NT2/D1 (cell line): ENCODE measurements around the gene TMEM43.
"Not testable (repeated sequence)": the region's sequence is repeated elsewhere in the genome, so short reads cannot be mapped to it uniquely, and the experiment has no call there.

Source experiments
- DNase-seq: peaks from one replicate; pipeline ENCODE4 v3.0.0-alpha.2; 2011; ENCODE audit warnings: low read depth, low spot score
- H3K27me3 ChIP-seq: 2 replicates; pipeline ENCODE4 v1.6.0; 2011; ENCODE audit warnings: mild to moderate bottlenecking; ENCODE audit not compliant: insufficient read length, insufficient read depth
- H3K36me3 ChIP-seq: 2 replicates; pipeline ENCODE4 v1.6.1; 2011; ENCODE audit warnings: mild to moderate bottlenecking, low read length, mixed read lengths; ENCODE audit not compliant: insufficient read depth, insufficient read length
- H3K4me1 ChIP-seq: 2 replicates; pipeline ENCODE4 v1.5.1; 2011; ENCODE audit not compliant: insufficient read depth, insufficient read length
- H3K4me3 ChIP-seq: 2 replicates; pipeline ENCODE4 v1.5.1; 2011; ENCODE audit warnings: low read depth; ENCODE audit not compliant: insufficient read length
- H3K9ac ChIP-seq: 2 replicates; pipeline ENCODE4 v1.6.0; 2011; ENCODE audit warnings: low read depth; ENCODE audit not compliant: insufficient read length
- H3K9me3 ChIP-seq: 2 replicates; pipeline ENCODE4 v1.5.1; 2011; ENCODE audit warnings: mild to moderate bottlenecking, low read length; ENCODE audit not compliant: insufficient read depth
- SUZ12 ChIP-seq: IDR thresholded peaks from 2 replicates; pipeline ENCODE4 v1.6.1; 2011; ENCODE audit not compliant: insufficient read length, insufficient read depth; ENCODE audit errors: extremely low read depth
- YY1 ChIP-seq: IDR thresholded peaks from 2 replicates; pipeline ENCODE4 v1.6.1; 2011; ENCODE audit not compliant: insufficient read length, insufficient read depth
- ZNF274 ChIP-seq: IDR thresholded peaks from 2 replicates; pipeline ENCODE4 v1.6.1; 2011; ENCODE audit warnings: mild to moderate bottlenecking, low read depth, low read length

The TMEM43 gene

DNA sequence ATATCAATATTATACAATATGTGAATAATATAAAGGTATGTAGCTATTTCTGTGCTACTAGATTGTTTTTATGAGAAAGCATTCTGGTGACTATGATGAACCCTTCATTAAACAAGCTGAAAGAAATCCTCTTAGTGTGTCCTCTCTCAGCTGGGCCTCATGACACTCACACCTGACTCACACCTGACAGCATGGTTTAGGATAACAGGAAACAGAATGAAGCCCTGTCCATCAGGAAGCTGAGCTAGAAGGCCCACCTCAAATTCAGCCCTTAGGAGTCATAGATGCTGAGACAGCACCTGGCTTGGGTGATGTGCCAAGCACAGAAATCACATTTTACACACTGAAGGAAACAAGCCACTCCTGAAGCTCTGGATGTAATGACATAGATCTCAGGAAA is 31.0 kb upstream of the TMEM43 start:
- Histone ChIP-seq H3K4me3 (no peak overlapping the region), H3K9me3 (0 out of 2 replicates have a peak, but pooled peaks cover 9% of the 10 kb centered on the region), H3K27me3 (no peaks in the 10 kb centered on the region), H3K9ac (no peak overlapping the region), H3K36me3 (no peaks in the 10 kb centered on the region), H3K4me1 (no peaks in the 10 kb centered on the region)
- TF ChIP-seq SUZ12: no peak
- no peak for TF ChIP-seq ZNF274
- no peak for TF ChIP-seq YY1
- no peak for DNase-seq

DNA sequence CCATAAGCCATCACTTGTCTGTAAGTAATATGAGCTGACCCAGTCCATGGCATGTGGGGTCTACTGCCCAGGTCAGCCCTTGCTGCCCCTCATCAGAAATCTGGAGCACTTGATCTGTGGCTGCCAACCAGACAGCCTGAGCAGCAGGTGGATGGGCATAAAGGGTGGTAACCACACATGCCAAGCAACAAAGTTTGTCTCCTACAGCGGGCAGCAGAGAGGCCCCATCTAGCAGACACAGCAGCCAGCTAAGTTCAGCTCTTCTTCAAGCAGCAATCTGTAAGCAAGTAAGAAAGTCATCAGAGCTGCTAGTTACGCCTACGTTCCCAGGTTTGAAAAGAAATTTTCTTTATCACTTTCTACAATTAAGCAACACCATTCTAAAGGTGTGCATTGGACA is 28.1 kb upstream of the TMEM43 start:
- no peak for DNase-seq
- Histone ChIP-seq H3K36me3 (no peaks in the 10 kb centered on the region), H3K4me1 (no peaks in the 10 kb centered on the region), H3K4me3 (no peak overlapping the region), H3K9ac (no peak overlapping the region), H3K9me3 (0 out of 2 replicates have a peak, but pooled peaks cover 7% of the 10 kb centered on the region), H3K27me3 (no peaks in the 10 kb centered on the region)
- TF ChIP-seq ZNF274: no peak

DNA sequence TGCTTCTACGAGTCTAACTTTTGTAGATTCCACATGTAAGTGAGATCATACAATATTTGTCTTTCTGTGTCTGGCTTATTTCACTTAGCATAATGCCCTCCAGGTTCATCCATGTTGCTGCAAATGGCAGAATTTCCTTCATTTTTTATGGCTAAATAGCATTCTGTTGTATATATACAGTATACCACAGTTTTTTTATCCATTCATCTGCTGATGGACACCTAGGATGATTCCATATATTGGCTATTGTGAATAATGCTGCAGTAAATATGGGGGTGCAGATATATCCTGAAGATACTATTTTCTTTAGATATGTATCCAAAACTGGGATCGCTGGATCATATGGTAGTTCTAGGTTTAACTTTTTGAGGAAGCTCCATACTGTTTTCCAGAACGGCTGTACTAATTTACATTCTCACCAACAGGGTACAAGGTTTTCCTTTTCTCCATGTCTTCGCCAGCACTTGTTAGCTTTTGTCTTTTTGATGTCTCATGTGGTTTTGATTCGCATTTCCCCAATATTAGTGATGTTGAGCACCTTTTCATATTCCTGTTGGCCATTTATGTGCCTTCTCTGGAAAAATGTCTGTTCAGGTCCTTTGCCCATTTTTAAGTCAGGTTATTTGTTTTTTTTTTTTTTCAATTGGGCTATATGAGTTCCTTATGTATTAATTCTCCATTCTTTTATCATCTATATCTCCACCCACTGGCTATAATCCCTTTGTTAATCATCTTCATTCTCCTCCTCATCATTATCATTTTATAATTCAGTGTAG is 27.0 kb upstream of the TMEM43 start:
- Histone ChIP-seq H3K9me3 (0 out of 2 replicates have a peak, but pooled peaks cover 7% of the 10 kb centered on the region), H3K36me3 (no peaks in the 10 kb centered on the region), H3K9ac (no peak overlapping the region), H3K27me3 (no peaks in the 10 kb centered on the region), H3K4me1 (no peaks in the 10 kb centered on the region), H3K4me3 (no peak overlapping the region)
- DNase-seq: no peak
- no peak for TF ChIP-seq ZNF274
- no peak for TF ChIP-seq YY1
- TF ChIP-seq SUZ12: no peak

DNA sequence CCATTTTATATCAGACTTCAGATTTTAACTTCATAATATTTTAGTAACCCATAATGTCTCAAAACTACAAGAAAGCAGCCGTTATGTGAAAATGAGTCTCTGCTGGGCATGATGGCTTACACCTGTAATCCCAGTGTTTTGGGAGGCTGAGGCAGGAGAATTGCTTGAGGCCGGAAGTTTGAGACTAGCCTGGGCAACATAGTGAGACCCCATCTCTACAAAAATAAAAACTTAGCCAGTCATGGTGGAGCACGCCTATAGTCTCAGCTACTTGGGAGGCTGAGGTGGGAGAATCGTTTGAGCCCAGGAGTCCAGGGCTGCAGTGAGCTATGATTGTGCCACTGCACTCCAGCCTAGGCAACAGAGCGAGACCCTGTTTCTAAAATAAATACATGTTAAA is 15.0 kb upstream of the TMEM43 start:
- H3K27me3 ChIP-seq, H3K4me3 ChIP-seq, H3K9ac ChIP-seq, H3K4me1 ChIP-seq, H3K9me3 ChIP-seq, DNase-seq: not testable (repeated sequence)
- H3K36me3 ChIP-seq: peaks cover 34% of the 10 kb centered on the region

DNA sequence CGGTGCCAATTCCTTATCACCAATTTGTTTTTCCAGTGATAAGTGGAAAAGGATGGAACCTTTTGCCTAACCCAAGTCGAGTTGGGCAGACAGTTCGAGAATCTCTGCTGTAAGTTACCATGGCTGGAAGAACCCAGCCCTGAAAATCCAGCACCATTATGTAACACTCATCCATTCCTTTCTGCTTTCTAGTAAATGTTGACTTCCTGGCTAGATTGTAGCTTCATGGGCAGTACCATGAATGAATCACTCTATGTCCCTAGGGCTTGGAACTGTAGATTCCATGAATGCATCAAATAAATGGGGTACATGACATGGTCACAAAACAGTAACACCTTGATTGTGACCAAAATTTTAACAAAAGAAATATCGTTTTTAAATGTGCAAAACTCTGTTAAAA is 14.2 kb upstream of the TMEM43 start:
- H3K27me3 ChIP-seq: no peaks in the 10 kb centered on the region
- DNase-seq: no peak
- no peak overlapping the region for H3K4me3 ChIP-seq
- no peaks in the 10 kb centered on the region for H3K9me3 ChIP-seq
- no peak for TF ChIP-seq YY1
- H3K36me3 ChIP-seq: peaks cover 42% of the 10 kb centered on the region
- no peaks in the 10 kb centered on the region for H3K4me1 ChIP-seq
- no peak overlapping the region for H3K9ac ChIP-seq

DNA sequence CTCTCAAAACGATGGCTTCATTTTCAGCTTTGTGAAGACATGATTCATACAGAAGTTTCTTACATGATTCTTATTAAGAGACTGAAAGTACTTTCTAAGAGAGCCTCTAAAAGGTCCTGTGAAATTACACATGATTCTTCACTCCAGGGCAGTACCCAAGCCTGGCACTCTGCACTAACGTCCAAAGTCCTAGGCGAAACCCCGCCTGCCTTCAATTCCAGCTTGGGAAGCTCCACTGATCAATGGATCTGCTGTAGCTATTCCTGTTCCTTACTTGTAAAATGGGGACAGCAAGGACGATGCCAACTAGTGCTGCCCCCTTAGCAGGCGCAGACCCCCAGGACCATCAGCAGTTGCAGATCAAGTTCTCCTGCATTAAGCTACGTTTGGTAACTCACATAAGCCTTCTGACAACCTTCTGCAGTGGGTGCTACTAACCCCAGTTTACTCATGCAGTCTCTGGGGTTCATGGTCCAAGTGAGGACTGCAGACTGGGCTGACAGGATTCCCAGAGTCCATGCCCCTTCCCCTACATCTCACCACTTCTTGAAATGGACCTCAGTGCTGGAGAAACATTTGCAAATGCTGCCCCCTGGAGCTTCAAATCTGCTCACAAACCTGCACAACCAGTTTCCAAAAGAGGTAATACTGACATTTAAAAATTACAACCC is 10.8 kb upstream of the TMEM43 start:
- no peak for TF ChIP-seq ZNF274
- no peak for TF ChIP-seq SUZ12
- no peak for TF ChIP-seq YY1
- Histone ChIP-seq H3K9ac (no peak overlapping the region), H3K9me3 (0 out of 2 replicates have a peak, but pooled peaks cover under 1% of the 10 kb centered on the region), H3K4me1 (peaks cover 3% of the 10 kb centered on the region), H3K27me3 (no peaks in the 10 kb centered on the region), H3K4me3 (no peak overlapping the region), H3K36me3 (peaks cover 62% of the 10 kb centered on the region)
- DNase-seq: no peak

DNA sequence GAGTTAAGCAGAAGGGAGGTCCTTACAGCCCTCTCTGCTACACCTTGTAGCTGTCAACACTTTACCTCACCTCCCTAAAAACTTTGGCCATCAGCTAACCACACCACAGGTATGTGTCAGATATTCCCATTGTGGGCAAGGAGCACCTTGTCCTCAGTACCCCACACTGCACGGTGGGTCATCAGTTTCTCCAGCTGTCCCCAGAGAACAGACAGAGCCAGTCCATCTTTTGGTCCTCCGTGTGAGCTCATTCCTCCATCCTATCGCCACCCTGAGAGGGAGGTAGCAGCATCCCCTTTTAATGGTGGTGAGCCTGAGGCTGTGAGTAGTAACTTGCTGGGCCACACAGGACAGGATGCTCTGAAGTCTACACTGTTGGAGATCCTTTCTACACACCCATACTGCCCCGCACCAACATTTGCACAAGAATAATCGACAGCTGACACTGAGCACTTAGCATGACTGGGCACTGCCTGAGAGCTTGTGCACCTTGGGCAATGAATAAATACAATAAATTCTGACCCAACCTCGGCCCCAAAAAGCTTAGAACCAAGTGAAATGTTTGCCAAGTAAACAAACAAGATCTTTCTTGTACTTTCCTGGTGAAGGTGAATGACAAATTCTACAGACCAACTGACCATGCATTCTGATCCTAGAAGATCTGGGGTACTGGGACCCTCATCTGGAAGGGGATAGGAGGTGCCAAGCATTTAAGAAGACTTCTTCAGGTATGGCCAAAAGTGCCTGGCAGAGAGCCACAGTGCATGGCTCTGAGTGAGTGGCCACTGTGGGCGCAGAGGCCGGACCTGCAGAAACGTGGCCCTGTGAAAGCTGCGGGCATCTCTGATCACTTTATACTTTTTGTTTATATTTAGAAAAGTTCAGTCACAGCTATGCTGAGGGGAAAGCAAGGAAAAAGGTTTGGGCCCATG is 7.1 kb upstream of the TMEM43 start:
- Histone ChIP-seq H3K4me1 (peaks cover 3% of the 10 kb centered on the region), H3K36me3 (peaks cover 79% of the 10 kb centered on the region), H3K27me3 (no peaks in the 10 kb centered on the region), H3K4me3 (no peak overlapping the region), H3K9ac (no peak overlapping the region), H3K9me3 (peaks cover 36% of the 10 kb centered on the region)
- TF ChIP-seq ZNF274 (no peak), SUZ12 (no peak), YY1 (no peak)
- no peak for DNase-seq
